Epithelial cell of proximal tubule (primary cell): ENCODE data around the gene TESPA1. TPM values are rescaled to one million over a fixed set of nuclear protein-coding genes. Genes with fewer than 3 reads are reported as not detected.

Experiments used
- DNase-seq: peaks from one replicate; pipeline ENCODE4 v3.0.0-alpha.2; 2011; ENCODE audit warnings: low read depth
- H3K4me3 ChIP-seq: 2 replicates; pipeline ENCODE4 v1.5.1; 2011; ENCODE audit warnings: low read depth, mild to moderate bottlenecking, low read length
- CTCF ChIP-seq: conservative IDR thresholded peaks from 2 replicates; pipeline ENCODE4 v1.5.1; 2012; ENCODE audit warnings: low read depth, mild to moderate bottlenecking, low read length
- total RNA-seq: library from RNA; depleted of rRNA; stranded (reverse); fragments of >200 nt; gene quantifications from 2 replicates; pipeline ENCODE4 v1.2.3, GENCODE V29; 2015

Gene TESPA1
- total RNA-seq, 1 donor from 2014 or later: not detected

GRCh38 chr12:54983536-54984101 is 943 bp downstream of the TESPA1 start:
- no peak overlapping the region for H3K4me3 ChIP-seq
- DNase-seq: no peak
- no peak for TF ChIP-seq CTCF

GRCh38 chr12:54981796-54982195 is 2.8 kb downstream of the TESPA1 start:
- H3K4me3 ChIP-seq: no peak overlapping the region
- DNase-seq: no peak
- no peak for TF ChIP-seq CTCF

GRCh38 chr12:54980341-54980740 is 4.2 kb downstream of the TESPA1 start:
- H3K4me3 ChIP-seq: no peak overlapping the region
- TF ChIP-seq CTCF: no peak
- no peak for DNase-seq

- DNase-seq: no peak
- TF ChIP-seq CTCF: no peak
Measured at GRCh38 chr12:54977857-54978256, 6.7 kb downstream of the TESPA1 start.

GRCh38 chr12:54977155-54977554 is 7.4 kb downstream of the TESPA1 start:
- DNase-seq: peak; percentile 52

More at GRCh38 chr12:54977857-54978256, 6.7 kb downstream of the TESPA1 start:
- H3K4me3 ChIP-seq: no peak overlapping the region

GRCh38 chr12:54975875-54976274 is 8.7 kb downstream of the TESPA1 start:
- H3K4me3 ChIP-seq: no peak overlapping the region
- no peak for DNase-seq
- no peak for TF ChIP-seq CTCF

More at GRCh38 chr12:54977155-54977554, 7.4 kb downstream of the TESPA1 start:
- TF ChIP-seq CTCF: no peak
- no peak overlapping the region for H3K4me3 ChIP-seq

- no peak for TF ChIP-seq CTCF
- DNase-seq: no peak
- H3K4me3 ChIP-seq: no peak overlapping the region
Measured at GRCh38 chr12:54975272-54975671, 9.3 kb downstream of the TESPA1 start.
